Thyroid gland (tissue), 4 donors: ENCODE data around the gene MYZAP. TPM values are rescaled to one million over a fixed set of nuclear protein-coding genes. Genes with fewer than 3 reads are reported as not detected.

ENCODE experiments used
- DNase-seq, 2 donors: peaks; one replicate each; pipeline ENCODE4 v3.0.0-alpha.2; 2019
- H3K27ac ChIP-seq, 3 donors: fragments of 200-600 bp; sonication (generic); 1 replicate in 2 of 3; 2 replicates in 1 of 3; pipeline ENCODE4 v1.5.1; 2016 to 2019; ENCODE audit warnings: mild to moderate bottlenecking in 1 of 3, moderate library complexity in 1 of 3
- H3K27me3 ChIP-seq: fragments of 200-600 bp; sonication (generic); one replicate; pipeline ENCODE4 v1.5.1; 2019
- H3K36me3 ChIP-seq, 2 donors: fragments of 200-600 bp; sonication (generic); one replicate each; pipeline ENCODE4 v1.5.1; 2016 to 2019
- H3K4me1 ChIP-seq, 2 donors: fragments of 200-600 bp; sonication (generic); one replicate each; pipeline ENCODE4 v1.5.1; 2017 to 2019
- H3K4me3 ChIP-seq, 3 donors: fragments of 200-600 bp; sonication (generic); replicated peaks in 1 of 3; 1 replicate in 2 of 3; 2 replicates in 1 of 3; pipeline ENCODE4 v1.5.1; 2016; ENCODE audit warnings: mild to moderate bottlenecking in 1 of 3
- H3K9me3 ChIP-seq: fragments of 200-600 bp; sonication (generic); one replicate; pipeline ENCODE4 v1.5.1; 2017
- CTCF ChIP-seq, 6 experiments: fragments of 200-600 bp in 3 of 6; fragments of 450-650 bp in 3 of 6; sonication (generic) in 3 of 6; IDR thresholded peaks; one replicate each; pipeline ENCODE4 v1.5.1; 2016 to 2019; ENCODE audit warnings: antibody characterized with exemption in 6 of 6, mild to moderate bottlenecking in 2 of 6, inconsistent platforms in 1 of 6, moderate library complexity in 1 of 6
- POLR2A ChIP-seq, 2 donors: fragments of 450-650 bp; IDR thresholded peaks; one replicate each; pipeline ENCODE4 v1.6.1; 2017; ENCODE audit warnings: antibody characterized with exemption in 2 of 2, mild to moderate bottlenecking in 2 of 2, moderate library complexity in 1 of 2
- WGBS, 2 donors: methylation state at CpG; one replicate each; pipeline ENCODE4 v1.1.5; 2017; 5-methylcytosine and 5-hydroxymethylcytosine counted together
- intact Hi-C: fragments of 100-400 bp; cut with DNase I; formaldehyde crosslinking; loops from one replicate; pipeline ENCODE4 v1.15.1; 2023
- total RNA-seq, 4 donors: library from RNA; depleted of rRNA; stranded (reverse); fragments of >200 nt; gene quantifications; one replicate each; pipeline ENCODE4 v1.2.3, GENCODE V29; 2016

Gene MYZAP
- total RNA-seq, 4 donors from 2014 or later = 3.2 to 20.7 (median 6.4) TPM

- WGBS, 2 donors = 94 to 97% methylated on average over 4 of the region's 4 CpGs
- Histone ChIP-seq H3K27me3 (no peaks in the 10 kb centered on the region), H3K36me3 (no peaks in the 10 kb centered on the region), H3K9me3 (no peaks in the 10 kb centered on the region), H3K4me1 (peaks cover 0 to 11% of the 10 kb centered on the region in 2 donors), H3K27ac (no peak overlapping the region), H3K4me3 (no peak overlapping the region)
- no peak for TF ChIP-seq POLR2A (IDR thresholded peaks at IDR 0.05)
- no peak for TF ChIP-seq CTCF (IDR thresholded peaks at IDR 0.05)
- intact Hi-C loops = no loop called here
- no peak for DNase-seq
These were observed 52.1 kb downstream of the MYZAP start for GRCh38 chr15:57643826-57644225.

- Histone ChIP-seq H3K9me3 (no peaks in the 10 kb centered on the region), H3K27me3 (no peaks in the 10 kb centered on the region), H3K36me3 (no peaks in the 10 kb centered on the region), H3K4me3 (no peak overlapping the region), H3K27ac (no peak overlapping the region), H3K4me1 (peaks cover 0 to 11% of the 10 kb centered on the region in 2 donors)
- WGBS, 2 donors = 89 to 91% methylated on average over 5 of the region's 5 CpGs
- intact Hi-C loops = no loop called here
- TF ChIP-seq CTCF (IDR thresholded peaks at IDR 0.05) (no peak), POLR2A (IDR thresholded peaks at IDR 0.05) (no peak)
- DNase-seq = no peak
These were observed 54.4 kb downstream of the MYZAP start for GRCh38 chr15:57646087-57646486.

GRCh38 chr15:57647071-57647790, 55.5 kb downstream of the MYZAP start:
- no peaks in the 10 kb centered on the region for H3K9me3 ChIP-seq
- H3K4me1 ChIP-seq = peaks cover 0 to 11% of the 10 kb centered on the region in 2 donors
- H3K27me3 ChIP-seq = no peaks in the 10 kb centered on the region
- intact Hi-C loops = no loop called here
- H3K27ac ChIP-seq = no peak overlapping the region
- H3K4me3 ChIP-seq = no peak overlapping the region
- TF ChIP-seq POLR2A (IDR thresholded peaks at IDR 0.05) (no peak), CTCF (IDR thresholded peaks at IDR 0.05) (no peak)
- no peak for DNase-seq
- H3K36me3 ChIP-seq = no peaks in the 10 kb centered on the region
- 63% methylated on average over 6 of the region's 6 CpGs for WGBS, 2 donors

- no peak overlapping the region for H3K4me3 ChIP-seq
- H3K36me3 ChIP-seq = no peaks in the 10 kb centered on the region
- H3K9me3 ChIP-seq = no peaks in the 10 kb centered on the region
- peaks cover 0 to 11% of the 10 kb centered on the region in 2 donors for H3K4me1 ChIP-seq
- TF ChIP-seq POLR2A (IDR thresholded peaks at IDR 0.05) (no peak), CTCF (IDR thresholded peaks at IDR 0.05) (no peak)
- intact Hi-C loops = no loop called here
- no peaks in the 10 kb centered on the region for H3K27me3 ChIP-seq
- no peak overlapping the region for H3K27ac ChIP-seq
- 88 to 91% methylated on average over 3 of the region's 3 CpGs for WGBS, 2 donors
- no peak for DNase-seq
These were observed 56.1 kb downstream of the MYZAP start for GRCh38 chr15:57647791-57648130.

GRCh38 chr15:57649138-57649537, 57.4 kb downstream of the MYZAP start:
- no peak for DNase-seq
- intact Hi-C loops = no loop called here
- no peaks in the 10 kb centered on the region for H3K9me3 ChIP-seq
- H3K4me1 ChIP-seq = peaks cover 2 to 13% of the 10 kb centered on the region in 2 donors
- TF ChIP-seq CTCF (IDR thresholded peaks at IDR 0.05) (no peak), POLR2A (IDR thresholded peaks at IDR 0.05) (no peak)
- no peaks in the 10 kb centered on the region for H3K27me3 ChIP-seq
- H3K4me3 ChIP-seq = no peak overlapping the region
- H3K36me3 ChIP-seq = no peaks in the 10 kb centered on the region
- 94 to 97% methylated on average over 3 of the region's 3 CpGs for WGBS, 2 donors
- no peak overlapping the region for H3K27ac ChIP-seq
